Measurements from ENCODE around the gene PIF1.

PIF1 gene

GRCh38 chr15:64847876-64848716 lies 22.6 kb upstream of the PIF1 start:
- Histone ChIP-seq H3K36me3 (ENCODE audit: insufficient read depth, low read length) (peaks cover 16% of the 10 kb centered on the region; the same call in 1 of the 2 replicates), H3K9me2 (replicated peaks; ENCODE audit: low read depth, low read length) (no peaks in the 10 kb centered on the region), H3K9me3 (ENCODE audit: insufficient read depth, low read depth, low read length) (no peaks in the 10 kb centered on the region), H4K20me1 (ENCODE audit: insufficient read depth, low read length, poor library complexity, severe bottlenecking) (peaks cover 41% of the 10 kb centered on the region), H3K27me3 (ENCODE audit: insufficient read depth, low read length, poor library complexity, severe bottlenecking) (no peaks in the 10 kb centered on the region), H3K4me3 (ENCODE audit: low read length, poor library complexity, severe bottlenecking) (peak overlapping the region; percentile 95), H3K9ac (ENCODE audit: low read depth, low read length, poor library complexity, severe bottlenecking) (peak overlapping the region; percentile 43), H3K4me1 (ENCODE audit: insufficient read depth, low read length, poor library complexity, severe bottlenecking) (peaks cover 50% of the 10 kb centered on the region), H3K4me2 (ENCODE audit: low read depth, low read length, poor library complexity, severe bottlenecking) (peak overlapping the region; percentile 95), H2AFZ (ENCODE audit: low read length) (no peak overlapping the region), H3K79me2 (ENCODE audit: insufficient read depth, low read length) (peaks cover 89% of the 10 kb centered on the region), H3F3A (ENCODE audit: low read depth) (no peaks in the 10 kb centered on the region)
- TF ChIP-seq, protein P1, sequence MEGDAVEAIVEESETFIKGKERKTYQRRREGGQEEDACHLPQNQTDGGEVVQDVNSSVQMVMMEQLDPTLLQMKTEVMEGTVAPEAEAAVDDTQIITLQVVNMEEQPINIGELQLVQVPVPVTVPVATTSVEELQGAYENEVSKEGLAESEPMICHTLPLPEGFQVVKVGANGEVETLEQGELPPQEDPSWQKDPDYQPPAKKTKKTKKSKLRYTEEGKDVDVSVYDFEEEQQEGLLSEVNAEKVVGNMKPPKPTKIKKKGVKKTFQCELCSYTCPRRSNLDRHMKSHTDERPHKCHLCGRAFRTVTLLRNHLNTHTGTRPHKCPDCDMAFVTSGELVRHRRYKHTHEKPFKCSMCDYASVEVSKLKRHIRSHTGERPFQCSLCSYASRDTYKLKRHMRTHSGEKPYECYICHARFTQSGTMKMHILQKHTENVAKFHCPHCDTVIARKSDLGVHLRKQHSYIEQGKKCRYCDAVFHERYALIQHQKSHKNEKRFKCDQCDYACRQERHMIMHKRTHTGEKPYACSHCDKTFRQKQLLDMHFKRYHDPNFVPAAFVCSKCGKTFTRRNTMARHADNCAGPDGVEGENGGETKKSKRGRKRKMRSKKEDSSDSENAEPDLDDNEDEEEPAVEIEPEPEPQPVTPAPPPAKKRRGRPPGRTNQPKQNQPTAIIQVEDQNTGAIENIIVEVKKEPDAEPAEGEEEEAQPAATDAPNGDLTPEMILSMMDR (conservative IDR thresholded peaks at IDR 0.05; ENCODE audit: low read length): no peak
- no peak for TF ChIP-seq EZH2phosphoT487 (IDR thresholded peaks at IDR 0.05; ENCODE audit: borderline replicate concordance)

GRCh38 chr15:64847448-64847847 lies 22.0 kb upstream of the PIF1 start:
- Histone ChIP-seq H3K9ac (ENCODE audit: low read depth, low read length, poor library complexity, severe bottlenecking) (peak overlapping the region; percentile 43), H3K27me3 (ENCODE audit: insufficient read depth, low read length, poor library complexity, severe bottlenecking) (no peaks in the 10 kb centered on the region), H4K20me1 (ENCODE audit: insufficient read depth, low read length, poor library complexity, severe bottlenecking) (peaks cover 45% of the 10 kb centered on the region), H3K4me2 (ENCODE audit: low read depth, low read length, poor library complexity, severe bottlenecking) (peak overlapping the region; percentile 95), H3K36me3 (ENCODE audit: insufficient read depth, low read length) (peaks cover 16% of the 10 kb centered on the region; the same call in 1 of the 2 replicates), H3K9me2 (replicated peaks; ENCODE audit: low read depth, low read length) (no peaks in the 10 kb centered on the region), H3K9me3 (ENCODE audit: insufficient read depth, low read depth, low read length) (no peaks in the 10 kb centered on the region), H2AFZ (ENCODE audit: low read length) (no peak overlapping the region), H3K4me3 (ENCODE audit: low read length, poor library complexity, severe bottlenecking) (peak overlapping the region; percentile 95), H3K79me2 (ENCODE audit: insufficient read depth, low read length) (peaks cover 89% of the 10 kb centered on the region), H3F3A (ENCODE audit: low read depth) (no peaks in the 10 kb centered on the region), H3K4me1 (ENCODE audit: insufficient read depth, low read length, poor library complexity, severe bottlenecking) (peaks cover 57% of the 10 kb centered on the region)
- no peak for TF ChIP-seq EZH2phosphoT487 (IDR thresholded peaks at IDR 0.05; ENCODE audit: borderline replicate concordance)
- TF ChIP-seq, protein P1 (conservative IDR thresholded peaks at IDR 0.05; ENCODE audit: low read length): no peak

GRCh38 chr15:64847016-64847415 lies 21.6 kb upstream of the PIF1 start:
- H3K27me3 ChIP-seq (ENCODE audit: insufficient read depth, low read length, poor library complexity, severe bottlenecking): no peaks in the 10 kb centered on the region
- H3F3A ChIP-seq (ENCODE audit: low read depth): no peaks in the 10 kb centered on the region
- peaks cover 89% of the 10 kb centered on the region for H3K79me2 ChIP-seq (ENCODE audit: insufficient read depth, low read length)
- peaks cover 60% of the 10 kb centered on the region for H3K4me1 ChIP-seq (ENCODE audit: insufficient read depth, low read length, poor library complexity, severe bottlenecking)
- no peaks in the 10 kb centered on the region for H3K9me2 ChIP-seq (replicated peaks; ENCODE audit: low read depth, low read length)
- H2AFZ ChIP-seq (ENCODE audit: low read length): no peak overlapping the region
- H4K20me1 ChIP-seq (ENCODE audit: insufficient read depth, low read length, poor library complexity, severe bottlenecking): peaks cover 46% of the 10 kb centered on the region
- H3K4me2 ChIP-seq (ENCODE audit: low read depth, low read length, poor library complexity, severe bottlenecking): peak overlapping the region; percentile 95
- no peaks in the 10 kb centered on the region for H3K9me3 ChIP-seq (ENCODE audit: insufficient read depth, low read depth, low read length)
- H3K4me3 ChIP-seq (ENCODE audit: low read length, poor library complexity, severe bottlenecking): peak overlapping the region; percentile 95
- H3K36me3 ChIP-seq (ENCODE audit: insufficient read depth, low read length): peaks cover 16% of the 10 kb centered on the region; the same call in 1 of the 2 replicates
- no peak for TF ChIP-seq EZH2phosphoT487 (IDR thresholded peaks at IDR 0.05; ENCODE audit: borderline replicate concordance)
- TF ChIP-seq, protein P1 (conservative IDR thresholded peaks at IDR 0.05; ENCODE audit: low read length): no peak
- peak overlapping the region; percentile 43 for H3K9ac ChIP-seq (ENCODE audit: low read depth, low read length, poor library complexity, severe bottlenecking)

Measured in Loucy (cell line).